Fibroblast of skin of scalp (primary cell): Measurements from ENCODE around the gene CTIF.
A peak's percentile ranks its signal among the peaks of the same experiment; 100 is the strongest.

ENCODE experiments used
- DNase-seq: peaks from one replicate; pipeline ENCODE4 v3.0.0-alpha.2; 2013

Gene CTIF

GRCh38 chr18:48687346-48688042, 148.7 kb downstream of the CTIF start:
- DNase-seq: no peak

GRCh38 chr18:48688961-48689360, 150.1 kb downstream of the CTIF start:
- no peak for DNase-seq

GRCh38 chr18:48689548-48689947, 150.7 kb downstream of the CTIF start:
- no peak for DNase-seq

- no peak for DNase-seq
These were observed 151.7 kb downstream of the CTIF start for GRCh38 chr18:48690494-48690893.

GRCh38 chr18:48693006-48693405, 154.2 kb downstream of the CTIF start:
- DNase-seq: no peak

- DNase-seq: peak; percentile 34
These were observed 154.9 kb downstream of the CTIF start for GRCh38 chr18:48693625-48694262.

GRCh38 chr18:48694295-48694694, 155.5 kb downstream of the CTIF start:
- DNase-seq: no peak

- no peak for DNase-seq
These were observed 156.8 kb downstream of the CTIF start for GRCh38 chr18:48695671-48696070.

- DNase-seq: no peak
These were observed 157.4 kb downstream of the CTIF start for GRCh38 chr18:48696218-48696617.

- no peak for DNase-seq
These were observed 158.6 kb downstream of the CTIF start for GRCh38 chr18:48697441-48697840.

- no peak for DNase-seq
These were observed 159.9 kb downstream of the CTIF start for GRCh38 chr18:48698707-48699106.

GRCh38 chr18:48699761-48700160, 160.9 kb downstream of the CTIF start:
- DNase-seq: no peak

GRCh38 chr18:48700446-48700845, 161.6 kb downstream of the CTIF start:
- DNase-seq: no peak

GRCh38 chr18:48702346-48703027, 163.7 kb downstream of the CTIF start:
- DNase-seq: no peak

GRCh38 chr18:48703028-48703386, 164.2 kb downstream of the CTIF start:
- no peak for DNase-seq

- DNase-seq: no peak
These were observed 164.6 kb downstream of the CTIF start for GRCh38 chr18:48703418-48703817.

GRCh38 chr18:48705043-48705442, 166.2 kb downstream of the CTIF start:
- no peak for DNase-seq

- DNase-seq: no peak
These were observed 166.7 kb downstream of the CTIF start for GRCh38 chr18:48705531-48705930.

GRCh38 chr18:48706731-48707130, 167.9 kb downstream of the CTIF start:
- no peak for DNase-seq

- DNase-seq: no peak
These were observed 168.9 kb downstream of the CTIF start for GRCh38 chr18:48707636-48708296.

GRCh38 chr18:48708807-48709206, 170.0 kb downstream of the CTIF start:
- DNase-seq: no peak

GRCh38 chr18:48709371-48710062, 170.7 kb downstream of the CTIF start:
- DNase-seq: no peak
